Body of pancreas (tissue), 4 donors: Measurements from ENCODE around the gene POGLUT3.

Experiments used
- POLR2A ChIP-seq, 3 donors: fragments of 450-650 bp; IDR thresholded peaks; one replicate each; pipeline ENCODE4 v1.6.1; 2016; ENCODE audit warnings: antibody characterized with exemption in 3 of 3, mild to moderate bottlenecking in 2 of 3
- TF ChIP-seq, protein P1 (sequence below), 7 experiments: fragments of 450-650 bp in 4 of 7; fragments of 200-600 bp in 3 of 7; sonication (generic) in 3 of 7; IDR thresholded peaks; one replicate each; pipeline ENCODE4 v1.5.1; 2016 to 2019; ENCODE audit warnings: antibody characterized with exemption in 7 of 7

DNA sequence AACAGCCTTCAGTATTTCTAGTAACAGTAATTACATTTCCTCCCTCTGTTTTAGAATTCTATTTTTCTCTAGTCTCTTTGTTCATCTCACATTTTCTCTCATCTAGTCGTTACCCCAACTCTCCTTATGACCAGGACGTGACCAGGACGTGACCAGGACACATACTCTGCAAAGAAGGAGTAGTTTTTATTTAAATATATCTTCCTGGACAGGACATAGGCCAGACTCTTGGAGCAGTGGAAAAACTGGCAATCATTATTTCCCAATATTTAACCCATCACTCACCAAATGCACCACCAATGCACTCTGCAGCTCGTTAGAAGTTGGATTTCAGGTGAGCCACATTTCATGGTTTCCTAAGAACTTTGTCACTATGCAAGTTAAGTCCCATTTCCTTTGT is 40.3 kb upstream of the POGLUT3 start:
- TF ChIP-seq, protein P1, sequence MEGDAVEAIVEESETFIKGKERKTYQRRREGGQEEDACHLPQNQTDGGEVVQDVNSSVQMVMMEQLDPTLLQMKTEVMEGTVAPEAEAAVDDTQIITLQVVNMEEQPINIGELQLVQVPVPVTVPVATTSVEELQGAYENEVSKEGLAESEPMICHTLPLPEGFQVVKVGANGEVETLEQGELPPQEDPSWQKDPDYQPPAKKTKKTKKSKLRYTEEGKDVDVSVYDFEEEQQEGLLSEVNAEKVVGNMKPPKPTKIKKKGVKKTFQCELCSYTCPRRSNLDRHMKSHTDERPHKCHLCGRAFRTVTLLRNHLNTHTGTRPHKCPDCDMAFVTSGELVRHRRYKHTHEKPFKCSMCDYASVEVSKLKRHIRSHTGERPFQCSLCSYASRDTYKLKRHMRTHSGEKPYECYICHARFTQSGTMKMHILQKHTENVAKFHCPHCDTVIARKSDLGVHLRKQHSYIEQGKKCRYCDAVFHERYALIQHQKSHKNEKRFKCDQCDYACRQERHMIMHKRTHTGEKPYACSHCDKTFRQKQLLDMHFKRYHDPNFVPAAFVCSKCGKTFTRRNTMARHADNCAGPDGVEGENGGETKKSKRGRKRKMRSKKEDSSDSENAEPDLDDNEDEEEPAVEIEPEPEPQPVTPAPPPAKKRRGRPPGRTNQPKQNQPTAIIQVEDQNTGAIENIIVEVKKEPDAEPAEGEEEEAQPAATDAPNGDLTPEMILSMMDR (IDR thresholded peaks at IDR 0.05), result no peak
- no peak for TF ChIP-seq POLR2A (IDR thresholded peaks at IDR 0.05)
